NCI-H2081 (cell line): ENCODE results near the gene SGTB.
"Not testable (repeated sequence)": the region's sequence is repeated elsewhere in the genome, so short reads cannot be mapped to it uniquely, and the experiment has no call there.

Experiments
- DNase-seq, 2 experiments: peaks; one replicate each; lab custom pipeline; 2025; lab: John Stamatoyannopoulos, UW

The SGTB gene

DNA sequence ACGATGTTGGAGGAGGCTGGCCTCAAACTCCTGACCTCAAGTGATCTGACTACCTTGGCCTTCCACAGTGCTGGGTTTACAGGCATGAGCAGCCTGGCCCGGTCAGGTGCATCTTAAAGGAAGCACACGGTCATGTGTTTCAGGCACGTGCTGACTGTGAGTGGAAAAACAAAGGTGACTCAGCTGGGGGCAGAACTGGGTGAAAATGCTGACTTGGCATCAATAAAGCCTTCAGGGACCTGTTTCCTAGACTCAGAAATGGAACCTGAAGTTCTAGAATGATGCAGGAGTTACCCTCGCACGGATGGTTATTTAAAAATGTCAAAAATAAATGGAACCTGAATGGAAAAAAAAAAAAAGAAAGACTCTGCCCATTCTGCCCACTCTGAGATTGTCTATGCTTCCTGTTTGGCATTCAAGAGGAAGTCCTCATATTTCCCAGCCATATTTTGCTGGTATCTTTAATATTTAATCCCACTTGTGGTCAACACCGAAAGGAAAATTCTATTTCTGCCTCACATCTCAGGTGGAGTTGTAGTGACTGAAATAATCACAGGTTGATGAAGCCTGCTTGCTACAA, 12.4 kb upstream of the SGTB start:
- not testable (repeated sequence) for DNase-seq

DNA sequence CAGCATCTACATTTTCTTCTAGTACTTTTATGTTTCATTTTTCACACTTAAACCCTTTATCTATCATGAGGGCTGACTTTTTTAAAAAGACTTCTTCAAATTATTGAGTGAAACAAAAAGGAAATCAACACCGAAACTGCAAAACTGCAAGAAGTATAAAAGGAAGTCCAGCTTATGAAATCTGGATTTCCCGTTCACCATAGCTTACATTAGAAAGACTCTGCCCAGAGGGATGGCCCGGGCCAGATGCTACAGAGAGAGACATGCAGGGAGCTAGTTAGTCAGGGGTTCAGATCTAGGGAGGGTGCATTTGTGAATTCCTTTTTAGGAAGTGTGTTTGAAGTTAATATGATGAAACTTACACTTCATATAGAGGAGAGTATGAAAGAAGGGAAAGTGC, 10.1 kb upstream of the SGTB start:
- not testable (repeated sequence) for DNase-seq

DNA sequence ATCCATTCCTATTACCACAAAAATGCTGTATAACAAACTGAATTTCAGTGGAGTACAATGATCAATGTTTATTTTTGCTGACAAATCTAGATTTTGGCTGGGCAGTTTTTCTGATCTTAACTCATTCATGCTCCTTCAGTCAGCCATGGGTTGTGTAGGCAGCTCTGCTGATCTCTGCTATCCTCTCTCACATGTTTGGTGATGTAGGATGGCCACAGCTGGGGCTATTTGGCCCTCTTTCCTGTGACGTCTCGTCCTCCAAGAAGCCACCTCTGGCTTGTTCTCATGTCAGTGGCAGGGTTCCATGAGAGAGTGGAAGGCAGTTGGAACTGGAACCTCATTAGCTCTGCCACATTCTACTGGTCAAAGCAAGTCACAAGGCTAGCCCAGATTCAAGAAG, 9.0 kb upstream of the SGTB start:
- no peak for DNase-seq

DNA sequence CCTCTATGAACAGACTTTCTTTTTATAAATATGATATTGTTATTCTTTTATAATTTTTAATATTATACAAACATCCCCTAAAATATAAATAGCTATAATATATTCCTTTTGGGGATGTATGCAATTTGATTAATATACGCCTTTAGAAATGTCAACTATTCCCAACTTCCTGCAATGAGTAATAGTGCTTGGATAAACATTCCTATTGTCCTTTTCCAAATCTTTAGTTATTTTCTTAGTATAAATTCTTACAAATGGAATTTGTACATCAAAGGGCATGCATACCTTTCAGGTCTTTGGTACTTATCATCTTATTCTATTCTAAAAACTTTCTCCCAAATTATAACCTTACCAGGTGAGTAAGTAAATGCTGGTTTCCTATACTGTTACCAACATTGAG, 6.3 kb upstream of the SGTB start:
- DNase-seq = no peak

DNA sequence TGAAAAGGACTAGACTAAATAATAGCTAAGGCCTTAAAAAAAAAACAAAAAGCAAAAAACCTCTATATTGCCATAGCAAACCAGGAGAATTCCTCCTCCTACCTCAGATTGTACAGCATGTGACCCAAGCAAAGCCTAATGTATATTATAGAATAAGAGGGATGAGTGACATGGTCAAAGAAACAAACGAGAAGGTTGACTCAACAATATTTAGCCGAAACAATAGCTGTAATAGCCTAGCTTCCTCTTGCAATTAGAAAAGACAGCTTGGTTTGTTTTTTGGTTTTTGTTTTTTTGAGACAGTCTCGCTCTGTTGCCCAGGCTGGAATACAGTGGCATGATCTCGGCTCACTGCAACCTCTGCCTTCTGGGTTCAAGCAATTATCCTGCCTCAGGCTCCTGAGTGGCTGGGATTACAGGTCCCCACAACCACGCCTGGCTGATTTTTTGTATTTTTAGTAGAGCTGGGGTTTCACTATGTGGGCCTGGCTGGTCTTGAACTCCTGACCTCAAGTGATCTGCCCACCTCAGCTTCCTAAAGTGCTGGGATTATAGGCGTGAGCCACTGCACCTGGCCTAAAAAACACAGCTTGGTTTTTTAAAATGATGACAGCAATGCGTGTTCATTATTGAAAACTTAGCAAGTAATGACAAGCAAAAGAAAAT, 5.7 kb upstream of the SGTB start:
- DNase-seq = no peak

DNA sequence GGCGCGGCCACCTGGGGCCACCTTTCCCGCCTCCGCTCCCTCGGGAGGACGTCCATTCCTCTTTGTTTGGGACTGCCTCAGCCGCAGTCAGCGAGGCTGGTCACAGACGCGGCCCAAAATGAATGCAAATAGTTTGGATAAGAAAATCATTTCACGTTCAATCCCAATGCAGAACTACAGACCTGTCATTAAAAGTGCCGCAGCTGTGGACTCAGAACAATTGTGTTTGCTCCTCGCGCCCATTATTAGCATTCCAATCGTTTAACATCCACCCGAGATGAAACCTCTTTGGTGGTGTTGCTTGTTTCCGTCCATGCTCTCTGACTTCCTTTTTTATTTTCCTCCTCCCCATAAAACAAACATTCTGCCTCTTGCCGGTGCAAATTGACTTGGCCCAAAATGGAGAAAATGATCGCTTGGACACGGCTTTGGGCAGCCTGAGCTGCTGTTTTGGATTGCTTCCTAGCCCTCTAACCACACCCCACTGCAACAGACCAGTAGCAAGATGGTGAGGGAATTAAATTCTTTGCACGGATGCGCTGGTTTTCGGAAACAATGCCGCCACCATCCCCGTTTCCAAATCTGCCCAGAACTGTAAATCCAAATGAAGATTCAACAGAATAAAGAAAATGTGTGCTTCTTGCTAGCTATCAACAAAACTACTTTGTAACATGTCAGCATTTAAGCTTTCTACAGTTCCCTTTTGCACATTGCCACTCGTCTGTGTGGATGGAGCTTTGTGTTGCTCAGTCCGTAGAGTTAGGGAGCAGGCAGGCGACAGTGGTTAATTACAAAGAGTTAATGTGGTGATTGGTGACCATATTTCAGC, 880 bp upstream of the SGTB start:
- peak; percentile 35 to 65 for DNase-seq

DNA sequence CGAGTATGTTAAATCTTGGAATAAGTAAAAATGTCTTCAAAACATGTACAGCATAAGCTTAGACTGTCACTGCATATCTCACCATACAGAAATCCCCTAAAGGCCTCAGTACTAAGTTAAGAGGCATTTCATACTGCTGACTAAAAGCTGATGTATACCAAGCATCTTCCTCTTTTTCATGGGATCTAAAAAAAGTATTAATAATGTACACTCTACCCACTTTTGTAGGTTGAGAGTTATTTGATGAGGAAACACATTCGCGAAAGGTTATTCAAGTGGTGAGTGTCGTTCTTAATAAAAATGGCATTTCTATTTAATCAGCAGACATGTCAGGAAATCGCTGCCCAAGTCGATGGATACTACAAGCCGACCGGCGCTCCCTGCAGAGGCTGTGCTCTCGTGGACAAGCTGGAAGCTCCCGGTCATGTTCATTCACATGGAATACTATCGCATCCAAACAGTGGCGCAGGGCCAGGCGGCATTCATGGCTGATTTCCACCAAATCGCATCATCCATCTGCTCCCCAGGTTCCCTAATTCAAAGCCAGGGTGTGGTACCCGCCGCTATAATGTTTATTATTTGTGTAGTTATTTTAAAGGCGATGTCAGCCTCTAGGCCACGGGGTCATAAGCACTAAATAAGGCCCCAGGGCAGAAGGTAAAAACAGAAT, 724 bp downstream of the SGTB start:
- peak in 1 of 2 experiments; percentile 61 for DNase-seq

DNA sequence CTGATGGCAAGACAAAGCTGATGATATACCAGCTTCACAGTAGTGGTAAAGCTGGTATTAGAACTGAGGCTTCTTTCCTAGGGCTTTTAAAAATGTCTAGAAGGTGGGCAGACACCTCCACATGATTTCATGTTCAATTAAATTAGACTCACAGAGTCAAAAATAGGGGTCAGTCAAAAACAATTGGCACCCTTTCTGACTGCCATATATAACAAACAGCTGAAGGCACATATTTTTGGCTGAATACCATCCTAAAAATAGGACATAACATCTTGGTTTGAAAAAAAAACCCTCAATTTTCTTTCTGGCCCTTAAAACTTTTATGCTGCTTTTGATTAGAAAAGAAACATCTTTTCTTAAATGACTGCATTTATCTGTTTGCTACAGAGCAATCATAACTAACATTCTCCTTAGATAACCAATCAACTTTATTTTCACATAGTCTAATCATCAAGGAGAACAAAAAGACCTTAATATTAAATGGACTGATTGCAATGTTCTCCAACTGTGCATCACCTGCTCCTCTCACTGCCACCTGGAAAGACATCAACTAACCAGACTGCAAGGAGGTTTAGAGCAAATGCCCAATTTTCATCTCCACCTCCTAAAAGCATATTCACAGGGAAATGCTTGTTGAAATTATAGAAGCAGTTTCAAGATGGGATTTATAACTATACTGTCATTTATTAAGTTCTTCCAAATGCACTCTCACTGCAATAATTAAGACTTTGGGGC, 3.2 kb downstream of the SGTB start:
- DNase-seq = no peak

DNA sequence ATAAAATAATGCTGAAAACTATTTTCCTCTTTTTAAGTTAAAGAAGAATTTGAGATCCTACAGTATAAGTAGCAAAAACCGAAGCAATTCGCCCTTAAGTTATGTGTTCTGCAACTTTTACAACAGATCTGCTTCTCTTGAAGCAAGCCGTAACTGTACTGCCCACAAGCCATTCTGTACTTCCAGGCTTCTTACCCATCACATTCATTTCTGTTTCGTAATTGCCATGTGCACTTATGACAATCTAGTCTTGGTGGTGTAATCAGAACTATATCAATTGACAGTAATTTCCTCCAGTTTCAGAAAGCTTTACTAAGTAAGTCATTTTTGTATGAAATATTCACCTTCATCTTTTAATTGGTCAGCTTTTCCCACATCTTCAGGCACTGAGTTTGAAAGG, 13.8 kb downstream of the SGTB start:
- no peak for DNase-seq

DNA sequence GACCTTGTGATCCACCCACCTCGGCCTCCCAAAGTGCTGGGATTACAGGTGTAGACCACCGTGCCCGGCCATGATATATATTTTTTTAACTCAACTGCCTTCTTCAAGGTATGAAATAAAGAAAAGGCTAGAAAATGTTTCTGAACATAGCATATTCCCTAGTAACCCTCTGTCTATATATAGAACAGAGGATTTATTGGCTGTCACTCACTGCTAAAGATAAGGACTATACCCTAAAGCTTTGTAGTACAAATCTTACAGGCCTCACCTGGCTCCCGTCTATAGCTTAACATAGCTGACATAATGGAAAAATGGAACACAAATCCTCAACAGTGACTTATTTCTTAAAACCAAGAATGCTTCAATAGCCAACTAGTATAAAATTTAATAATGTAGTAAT, 14.2 kb downstream of the SGTB start:
- DNase-seq = no peak

DNA sequence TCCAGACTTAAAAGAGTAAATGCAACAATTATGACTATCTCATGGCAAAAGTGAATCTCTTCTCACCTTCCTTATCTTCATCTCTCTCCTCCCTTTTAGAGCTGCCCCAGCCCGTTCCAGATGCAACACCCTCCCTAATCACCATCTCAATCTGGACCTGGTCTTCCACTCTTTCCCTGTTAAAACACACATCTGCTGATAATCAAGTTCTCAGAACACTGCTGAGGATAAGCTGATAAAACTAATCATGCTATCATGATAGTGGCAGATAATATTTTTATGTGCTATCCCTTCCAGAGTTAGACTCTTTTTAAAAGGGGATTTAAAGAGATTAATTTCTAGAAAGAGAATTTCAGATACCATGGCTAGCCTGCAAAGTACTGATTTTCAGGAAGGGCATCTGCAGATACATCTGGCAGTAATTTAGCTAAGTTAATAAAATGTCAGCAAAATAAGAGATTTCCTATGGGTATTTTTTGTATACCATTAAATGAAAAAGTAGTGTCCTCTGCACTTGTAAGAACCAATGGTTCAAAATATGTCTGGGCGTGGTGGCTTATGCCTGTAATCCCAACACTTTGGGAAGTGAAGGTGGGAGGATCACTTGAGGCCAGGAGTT, 17.2 kb downstream of the SGTB start:
- no peak for DNase-seq

DNA sequence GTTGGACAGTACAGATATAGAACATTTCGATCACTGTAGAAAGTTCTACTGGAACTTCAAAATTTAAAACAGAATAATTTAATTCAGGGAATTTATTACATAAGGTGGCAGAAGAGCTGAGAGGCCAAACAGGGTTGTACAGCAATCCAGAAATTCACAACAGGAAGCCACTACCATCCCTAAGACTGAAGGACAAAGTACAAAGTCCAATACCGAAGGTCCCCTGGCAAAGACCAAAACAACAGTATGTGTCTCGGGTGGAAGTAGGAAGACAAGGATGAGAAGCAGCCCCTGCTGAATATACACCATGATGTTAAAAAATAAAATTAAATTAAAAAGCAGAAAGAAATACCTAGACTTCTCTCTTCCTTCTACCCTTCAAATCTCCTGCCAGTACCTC, 19.9 kb downstream of the SGTB start:
- no peak for DNase-seq

DNA sequence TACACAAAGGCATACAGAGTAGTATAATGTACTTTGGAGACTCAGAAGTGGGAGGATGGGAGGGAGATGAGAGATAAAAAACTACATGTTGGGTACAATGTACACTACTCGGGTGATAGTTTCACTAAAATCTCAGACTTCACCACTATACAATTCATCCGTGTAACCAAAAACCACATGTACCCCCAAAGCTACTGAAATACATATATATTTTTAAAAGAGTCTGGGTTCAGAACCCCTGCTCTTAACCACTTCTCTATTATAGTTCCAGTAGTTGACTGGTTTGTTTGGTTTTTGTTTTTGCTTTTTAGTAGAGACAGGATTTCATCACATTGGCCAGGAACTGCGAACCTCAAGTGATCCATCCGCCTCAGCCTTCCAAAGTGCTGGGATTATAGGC, 22.6 kb downstream of the SGTB start:
- no peak for DNase-seq

DNA sequence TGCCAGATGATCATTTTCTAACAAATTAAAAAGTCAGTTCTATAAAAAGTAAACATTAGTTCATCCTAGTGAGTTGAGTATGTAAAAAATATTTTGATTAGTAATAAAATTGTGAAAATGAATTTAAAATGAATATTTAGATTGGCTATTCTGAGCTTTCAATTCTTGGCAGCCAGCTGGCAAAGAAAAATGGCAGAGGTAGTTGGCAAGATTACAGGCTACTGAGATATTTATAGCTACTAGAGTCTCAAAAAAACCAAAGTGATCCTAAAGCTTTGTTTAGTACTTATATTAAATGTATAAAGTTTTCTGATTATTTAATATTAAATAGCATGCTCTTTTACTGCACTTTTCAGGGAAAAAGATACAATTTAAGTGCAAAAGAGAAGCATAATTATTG, 25.0 kb downstream of the SGTB start:
- no peak for DNase-seq

DNA sequence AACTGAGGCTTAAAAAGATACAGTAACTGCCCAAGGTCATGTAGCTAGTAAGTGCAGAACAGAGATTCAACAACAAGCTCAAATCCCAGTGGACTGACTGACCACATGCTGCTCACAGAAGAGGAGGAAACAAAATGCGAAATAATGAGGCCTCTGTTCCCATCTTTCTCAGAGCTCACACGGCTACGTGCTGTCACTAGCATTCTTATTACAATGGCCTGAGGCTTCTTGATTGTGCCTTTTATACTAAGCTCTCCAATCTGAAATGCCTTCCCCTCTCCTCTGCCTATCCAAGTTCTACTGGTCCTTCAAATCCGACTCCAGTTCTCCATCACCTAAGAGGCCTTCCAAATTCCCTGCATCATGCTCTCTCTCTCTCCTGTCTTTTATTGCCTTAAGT, 26.0 kb downstream of the SGTB start:
- no peak for DNase-seq

DNA sequence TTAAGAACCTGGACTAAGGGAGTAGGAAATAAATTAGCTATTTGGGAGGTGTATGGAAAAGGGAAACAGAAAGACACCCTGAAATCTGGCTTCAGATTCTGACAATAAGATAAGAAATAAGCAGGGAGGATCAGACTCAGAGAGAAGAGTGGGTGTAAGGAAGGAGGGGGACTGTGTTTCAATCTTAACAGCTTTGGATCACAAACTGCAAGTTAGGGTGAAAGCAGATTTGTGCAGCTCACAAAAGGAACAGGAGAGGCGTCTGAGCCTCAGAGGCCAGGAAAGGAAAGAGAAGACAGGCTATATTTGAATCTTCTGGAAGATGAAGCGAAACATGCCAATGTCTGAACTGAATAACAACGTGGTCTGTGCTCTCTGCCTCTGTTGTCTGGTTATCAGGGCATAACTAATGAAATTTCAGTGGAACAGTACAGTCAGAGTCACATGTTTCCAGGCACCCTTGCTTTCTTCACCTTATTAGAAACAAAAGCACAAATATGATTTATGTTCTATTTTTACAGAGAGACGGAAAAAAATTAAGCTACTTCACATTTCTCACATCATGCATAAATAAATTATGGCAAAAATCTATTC, 26.6 kb downstream of the SGTB start:
- DNase-seq = no peak

DNA sequence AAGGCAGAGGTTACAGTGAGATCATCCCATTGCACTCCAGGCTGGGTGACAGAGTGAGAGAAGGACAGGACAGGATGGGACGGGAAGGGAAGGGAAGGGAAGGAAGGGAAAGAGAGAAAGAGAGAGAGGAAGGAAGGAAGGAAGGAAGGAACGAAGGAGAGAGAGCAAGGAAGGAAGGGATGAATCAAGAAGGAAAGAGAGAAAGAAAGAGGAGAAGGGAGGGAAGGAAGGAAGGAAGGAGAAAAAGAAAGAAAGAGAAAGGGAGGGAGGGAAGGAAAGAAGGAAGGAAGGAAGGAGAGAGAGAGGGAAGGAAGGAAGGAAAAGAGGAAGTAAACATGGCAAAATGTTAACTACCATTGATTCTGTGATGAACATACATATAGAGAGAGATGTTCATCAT, 28.8 kb downstream of the SGTB start:
- DNase-seq = no peak

DNA sequence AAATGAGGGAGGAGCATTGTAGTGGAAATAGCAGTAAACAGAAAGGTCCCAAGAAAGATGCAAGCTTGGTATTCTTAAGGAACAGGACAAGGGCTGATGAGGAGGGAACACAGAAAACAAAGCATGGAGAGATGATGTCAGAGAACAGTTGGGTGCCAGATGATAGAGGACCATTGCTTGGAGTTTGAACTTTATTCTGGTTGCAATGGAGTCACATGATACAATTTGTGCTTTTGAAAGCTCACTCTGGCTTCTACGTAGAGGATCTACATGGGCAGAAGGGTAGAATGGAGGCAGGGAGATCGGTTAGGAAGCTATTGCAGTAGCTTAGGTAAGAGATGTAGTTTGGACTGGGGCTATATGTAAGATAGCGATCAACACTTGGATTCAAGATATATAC, 39.8 kb downstream of the SGTB start:
- no peak for DNase-seq

DNA sequence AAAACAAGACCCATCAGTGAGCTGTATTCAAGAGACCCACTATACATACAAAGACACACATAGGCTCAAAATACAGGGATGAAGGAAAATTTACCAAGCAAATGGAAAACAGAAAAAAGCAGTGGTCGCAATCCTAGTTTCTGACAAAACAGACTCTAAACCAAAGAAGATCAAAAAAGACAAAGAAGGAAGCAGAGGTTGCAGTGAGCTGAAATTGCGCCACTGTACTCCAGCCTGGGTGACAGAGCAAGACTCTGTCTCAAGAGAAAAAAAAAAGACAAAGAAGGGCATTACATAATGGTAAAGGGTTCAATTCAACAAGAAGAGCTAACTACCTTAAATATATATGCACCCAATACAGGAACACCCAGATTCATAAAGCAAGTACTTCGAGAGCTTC, 45.9 kb downstream of the SGTB start:
- not testable (repeated sequence) for DNase-seq

DNA sequence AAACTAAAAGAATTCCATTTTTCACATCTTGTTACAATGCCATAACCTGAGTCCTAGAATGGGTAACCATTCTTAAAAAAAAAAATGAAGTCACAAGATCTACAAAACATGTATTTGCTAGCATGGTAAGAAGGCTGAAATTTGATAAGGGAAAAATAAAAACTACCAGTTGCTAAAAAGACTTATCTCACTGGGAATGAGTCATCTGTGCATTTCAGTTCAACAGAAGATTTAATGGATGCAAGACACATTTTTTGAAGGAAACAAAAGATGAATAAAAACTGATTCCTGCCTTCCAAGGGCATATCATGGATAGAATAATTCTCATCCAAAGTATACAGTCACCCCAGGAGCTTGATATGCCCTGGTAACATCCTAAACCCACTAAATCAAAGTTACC, 47.2 kb downstream of the SGTB start:
- DNase-seq = no peak

DNA sequence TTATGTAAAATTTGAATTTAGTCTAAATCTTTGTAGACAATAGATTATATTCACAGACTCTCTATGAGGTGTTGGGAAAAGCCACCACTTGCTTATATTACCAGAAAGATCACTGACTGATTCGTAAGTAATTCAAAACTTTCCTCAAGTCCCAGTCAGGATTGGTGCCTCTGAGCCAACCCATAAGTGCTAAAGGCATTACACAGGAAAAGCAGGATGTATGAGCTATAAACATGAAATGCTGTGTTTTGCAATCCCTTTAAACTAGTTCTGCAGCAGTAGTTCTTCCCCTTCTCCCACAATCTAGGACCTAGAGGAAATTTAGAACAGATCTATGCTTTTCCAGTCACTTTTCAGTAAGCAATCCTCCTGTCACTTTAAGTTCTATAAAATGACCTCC, 49.1 kb downstream of the SGTB start:
- DNase-seq = no peak
